Measurements from ENCODE around the gene EHD4.
A peak's percentile ranks its signal among the peaks of the same experiment; 100 is the strongest.

EHD4 gene

DNA sequence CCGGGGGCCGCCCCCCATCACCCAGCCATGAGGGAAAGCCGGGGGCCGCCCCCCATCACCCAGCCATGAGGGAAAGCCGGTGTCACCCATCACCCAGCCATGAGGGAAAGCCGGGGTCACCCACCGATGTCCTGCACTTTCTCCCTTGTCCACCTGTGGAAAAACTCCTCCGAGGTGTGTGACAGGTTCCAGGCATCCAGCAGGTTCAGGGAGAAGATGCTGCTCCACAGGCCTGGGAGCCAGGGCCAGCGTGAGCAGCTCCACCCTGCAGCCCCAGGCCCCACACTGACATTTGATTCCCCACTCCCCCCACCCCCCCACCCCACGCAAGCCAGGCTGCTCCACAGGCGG is 15.5 kb upstream of the EHD4 start:
- H3K4me3 Mint-ChIP-seq: no peak overlapping the region
- H3K4me1 Mint-ChIP-seq: no peaks in the 10 kb centered on the region
- no peak for DNase-seq (ENCODE audit: low spot score in 2 of 2)
- H3K27ac Mint-ChIP-seq: no peak overlapping the region
- ATAC-seq: no peak
- no peaks in the 10 kb centered on the region for H3K36me3 Mint-ChIP-seq
- H3K9me3 Mint-ChIP-seq: no peaks in the 10 kb centered on the region

DNA sequence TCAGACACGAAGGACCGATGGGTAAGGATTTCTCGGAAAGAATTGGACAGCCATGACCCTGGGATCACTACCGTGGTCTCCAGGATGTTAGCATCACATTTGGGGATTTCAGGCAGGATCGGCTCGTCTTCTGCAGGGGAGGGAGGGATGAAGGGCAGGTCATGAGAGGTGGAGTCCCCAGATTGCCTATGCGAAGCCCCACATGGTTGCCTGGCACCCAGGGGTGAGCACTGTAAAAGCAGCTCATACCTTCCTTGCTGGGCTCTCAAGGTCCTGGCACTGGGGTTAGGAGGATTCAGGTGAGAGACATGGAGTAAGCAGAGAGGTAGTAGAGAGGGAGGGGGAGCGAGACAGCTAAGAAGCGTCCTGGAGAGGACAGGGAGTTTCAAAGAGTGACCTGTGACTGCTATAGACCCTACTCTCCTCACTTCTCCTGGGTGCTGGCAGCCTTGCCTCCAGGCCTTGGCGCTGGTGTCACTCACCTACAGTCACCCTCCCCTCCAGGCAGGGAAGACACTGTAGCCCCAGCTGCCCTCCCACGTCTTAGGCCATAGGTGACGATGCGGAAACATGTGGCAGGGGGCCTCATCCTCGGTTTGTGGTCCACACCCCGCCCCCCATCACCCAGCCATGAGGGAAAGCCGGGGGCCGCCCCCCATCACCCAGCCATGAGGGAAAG is 15.0 kb upstream of the EHD4 start:
- H3K27ac Mint-ChIP-seq: peak overlapping the region; percentile 82
- H3K36me3 Mint-ChIP-seq: no peaks in the 10 kb centered on the region
- ATAC-seq: no peak
- DNase-seq (ENCODE audit: low spot score in 2 of 2): no peak
- no peaks in the 10 kb centered on the region for H3K9me3 Mint-ChIP-seq
- no peaks in the 10 kb centered on the region for H3K4me1 Mint-ChIP-seq
- no peak overlapping the region for H3K4me3 Mint-ChIP-seq

DNA sequence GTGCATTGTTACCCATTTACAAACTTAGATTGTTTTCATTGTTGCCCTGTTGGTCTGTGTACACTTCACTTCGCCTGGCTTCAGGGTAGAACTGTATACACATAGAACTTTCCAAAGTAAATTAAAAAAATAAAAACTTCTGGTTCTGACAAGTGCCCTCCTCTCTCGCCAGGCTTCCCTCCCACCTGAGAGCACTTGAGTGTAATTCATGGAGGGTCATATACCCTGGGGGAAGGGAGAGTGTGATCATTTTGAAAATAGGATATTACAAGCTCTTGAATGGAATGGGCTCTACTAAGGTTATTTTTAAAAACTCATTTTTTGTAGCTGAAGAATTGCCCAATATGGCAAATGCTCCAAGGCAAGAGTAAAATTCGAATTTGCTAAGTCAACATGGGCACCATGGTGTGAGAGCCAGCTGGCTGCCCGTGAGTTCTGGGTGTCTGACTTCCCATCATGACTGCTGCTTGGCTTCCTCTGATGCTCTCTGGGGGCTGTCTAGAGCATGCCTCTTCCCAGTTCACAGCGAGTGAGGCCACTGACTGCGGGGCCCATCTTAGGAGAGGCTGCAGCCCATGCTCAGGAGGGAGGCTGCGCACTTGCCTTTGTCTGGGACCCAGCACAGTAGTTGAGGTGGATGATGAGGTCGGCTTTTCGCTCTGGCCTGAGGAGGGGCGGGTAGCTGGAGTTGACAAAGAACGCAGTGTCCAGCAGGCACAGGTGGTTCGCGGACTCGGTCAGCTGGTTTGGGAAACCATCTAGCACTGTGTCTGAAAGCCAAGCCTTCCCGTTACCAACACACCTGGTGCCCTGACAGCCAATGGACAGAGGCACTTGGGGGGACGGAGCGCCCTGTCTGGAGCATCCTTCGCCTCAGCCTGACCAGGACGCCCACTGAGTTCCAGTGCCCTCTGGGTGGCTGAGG is 13.1 kb upstream of the EHD4 start:
- Mint-ChIP-seq H3K9me3 (no peaks in the 10 kb centered on the region), H3K36me3 (no peaks in the 10 kb centered on the region), H3K4me3 (no peak overlapping the region), H3K4me1 (peaks cover 11% of the 10 kb centered on the region), H3K27ac (no peak overlapping the region)
- DNase-seq (ENCODE audit: low spot score in 2 of 2) (no peak), ATAC-seq (no peak)

DNA sequence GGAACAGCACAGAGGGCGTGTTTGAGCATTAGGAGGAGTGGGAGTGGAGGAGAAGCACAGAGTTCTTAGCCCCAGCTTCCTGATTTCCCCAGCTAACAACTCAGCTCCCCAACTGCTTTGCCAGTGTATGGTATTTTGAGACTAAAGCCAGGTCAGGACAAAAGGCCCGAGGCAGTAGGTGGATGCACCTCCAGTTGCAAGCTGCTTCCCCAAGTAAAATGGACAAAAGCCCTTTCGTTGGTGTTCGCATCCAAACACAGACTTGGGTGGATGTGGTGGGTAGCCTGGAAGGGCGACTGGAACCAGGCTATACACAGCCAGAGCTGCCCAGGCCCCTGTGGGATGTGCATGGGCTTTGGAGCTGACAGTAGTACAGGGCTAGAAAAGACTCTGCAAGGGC is 12.3 kb upstream of the EHD4 start:
- DNase-seq (ENCODE audit: low spot score in 2 of 2) (no peak), ATAC-seq (no peak)
- no peak overlapping the region for H3K27ac Mint-ChIP-seq
- H3K4me1 Mint-ChIP-seq: peaks cover 13% of the 10 kb centered on the region
- H3K4me3 Mint-ChIP-seq: no peak overlapping the region
- H3K9me3 Mint-ChIP-seq: no peaks in the 10 kb centered on the region
- no peaks in the 10 kb centered on the region for H3K36me3 Mint-ChIP-seq

DNA sequence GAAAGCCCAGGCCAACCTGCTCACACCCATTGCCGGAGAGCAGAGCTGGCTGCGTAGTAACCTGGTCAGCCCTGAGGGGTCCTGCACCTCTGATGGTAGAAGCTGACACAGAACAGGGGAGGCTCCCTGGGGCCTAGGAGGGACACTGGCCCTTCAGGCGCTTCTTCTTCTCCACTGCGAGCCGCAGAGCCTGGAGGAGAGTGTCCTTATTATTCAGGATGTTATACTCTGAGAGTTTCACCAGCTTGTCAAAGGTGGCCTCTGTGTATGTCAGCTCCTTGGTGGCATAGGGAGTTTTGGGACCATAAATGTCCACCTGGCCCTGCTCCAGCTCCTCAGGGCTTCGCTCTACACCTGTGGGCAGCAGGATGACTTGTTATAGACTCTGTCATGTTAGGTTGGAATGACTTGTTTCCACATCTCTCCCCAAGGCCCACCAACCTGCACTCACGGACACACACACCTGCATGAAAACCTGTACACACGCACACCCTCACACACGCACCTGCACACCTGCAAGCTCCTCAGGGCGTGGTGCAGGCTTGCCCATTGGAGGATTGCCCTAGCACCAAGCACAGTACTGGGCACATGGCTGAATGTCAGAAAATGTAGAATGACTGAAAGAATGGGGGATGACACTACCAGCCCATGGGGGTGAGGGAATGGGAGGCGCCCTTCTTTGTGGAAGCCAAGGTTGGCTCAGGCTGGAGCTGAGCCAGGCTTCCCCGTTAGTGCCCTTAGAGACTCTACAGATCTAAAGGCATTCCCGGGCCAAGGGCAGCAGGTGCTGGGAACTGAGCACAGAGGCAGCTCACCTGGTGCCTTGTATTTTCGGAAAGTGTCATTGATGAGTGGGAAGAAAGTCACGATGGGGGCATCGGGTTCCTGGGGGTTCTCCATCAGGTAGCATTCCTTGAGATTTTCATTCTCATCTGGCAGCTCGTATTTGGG is 11.5 kb upstream of the EHD4 start:
- no peak overlapping the region for H3K4me3 Mint-ChIP-seq
- no peaks in the 10 kb centered on the region for H3K9me3 Mint-ChIP-seq
- H3K4me1 Mint-ChIP-seq: peaks cover 13% of the 10 kb centered on the region
- no peak for DNase-seq (ENCODE audit: low spot score in 2 of 2)
- no peak for ATAC-seq
- H3K36me3 Mint-ChIP-seq: no peaks in the 10 kb centered on the region
- no peak overlapping the region for H3K27ac Mint-ChIP-seq

DNA sequence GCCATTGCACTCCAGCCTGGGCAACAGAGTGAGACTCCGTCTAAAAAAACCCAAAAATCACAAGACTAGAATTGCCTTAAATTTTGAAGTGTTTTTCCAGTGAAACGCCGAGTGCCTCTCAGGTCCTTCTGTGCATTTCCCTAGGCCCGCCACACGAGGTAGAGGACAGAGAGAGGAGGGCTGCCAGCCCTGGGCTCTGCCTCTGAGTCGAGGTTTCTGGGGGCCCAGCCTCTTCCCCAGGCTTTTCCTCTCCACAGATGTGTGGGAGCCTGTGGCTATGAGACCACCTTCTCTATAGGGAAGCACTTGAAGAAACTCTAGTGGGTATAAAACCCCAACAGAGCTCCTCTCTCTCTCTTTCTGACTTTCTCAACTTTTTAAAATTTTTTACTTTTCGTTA is 10.9 kb upstream of the EHD4 start:
- DNase-seq (ENCODE audit: low spot score in 2 of 2) (no peak), ATAC-seq (no peak)
- peaks cover 13% of the 10 kb centered on the region for H3K4me1 Mint-ChIP-seq
- no peaks in the 10 kb centered on the region for H3K9me3 Mint-ChIP-seq
- H3K4me3 Mint-ChIP-seq: no peak overlapping the region
- H3K27ac Mint-ChIP-seq: no peak overlapping the region
- H3K36me3 Mint-ChIP-seq: no peaks in the 10 kb centered on the region

DNA sequence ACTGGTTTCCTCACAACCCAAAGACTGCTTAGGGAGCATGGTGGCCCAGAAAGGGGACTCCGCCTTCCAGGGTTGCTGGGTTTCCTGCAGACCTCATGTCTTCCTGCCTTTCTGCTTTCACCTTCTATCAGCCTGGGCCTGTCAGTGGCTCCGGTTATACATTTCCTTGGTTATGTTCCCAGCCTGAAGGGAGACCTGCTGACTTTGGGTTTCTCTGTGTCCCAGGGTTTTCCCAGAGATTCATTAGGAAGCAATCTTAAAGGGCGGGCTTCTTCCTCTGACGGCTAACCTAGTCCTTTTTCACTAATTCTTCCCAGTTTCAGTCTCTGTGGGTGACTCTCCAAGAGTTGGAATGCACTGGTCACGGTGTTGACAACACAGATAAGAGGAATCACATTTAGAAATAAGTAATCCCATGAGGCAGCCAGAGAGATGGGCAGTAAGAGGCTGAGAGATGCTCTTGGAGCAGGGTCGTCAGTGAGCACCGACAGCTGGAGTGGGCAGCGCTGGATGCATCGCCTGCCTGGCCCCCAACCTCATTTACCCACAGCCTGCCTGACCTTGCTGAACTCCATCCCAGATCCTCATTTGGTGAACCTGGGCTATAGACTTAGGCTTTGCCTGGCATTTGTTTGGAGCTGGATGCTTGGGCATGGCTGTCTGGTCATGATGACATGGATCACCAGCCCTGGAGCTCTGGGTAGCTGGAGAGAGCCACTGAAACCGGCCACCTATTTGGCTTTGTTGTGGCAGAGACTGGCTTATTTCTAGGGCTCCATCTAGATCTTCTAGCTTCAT is 10.0 kb upstream of the EHD4 start:
- DNase-seq (ENCODE audit: low spot score in 2 of 2): no peak
- Mint-ChIP-seq H3K27ac (no peak overlapping the region), H3K9me3 (no peaks in the 10 kb centered on the region), H3K4me1 (peaks cover 13% of the 10 kb centered on the region), H3K36me3 (no peaks in the 10 kb centered on the region), H3K4me3 (no peak overlapping the region)
- no peak for ATAC-seq

DNA sequence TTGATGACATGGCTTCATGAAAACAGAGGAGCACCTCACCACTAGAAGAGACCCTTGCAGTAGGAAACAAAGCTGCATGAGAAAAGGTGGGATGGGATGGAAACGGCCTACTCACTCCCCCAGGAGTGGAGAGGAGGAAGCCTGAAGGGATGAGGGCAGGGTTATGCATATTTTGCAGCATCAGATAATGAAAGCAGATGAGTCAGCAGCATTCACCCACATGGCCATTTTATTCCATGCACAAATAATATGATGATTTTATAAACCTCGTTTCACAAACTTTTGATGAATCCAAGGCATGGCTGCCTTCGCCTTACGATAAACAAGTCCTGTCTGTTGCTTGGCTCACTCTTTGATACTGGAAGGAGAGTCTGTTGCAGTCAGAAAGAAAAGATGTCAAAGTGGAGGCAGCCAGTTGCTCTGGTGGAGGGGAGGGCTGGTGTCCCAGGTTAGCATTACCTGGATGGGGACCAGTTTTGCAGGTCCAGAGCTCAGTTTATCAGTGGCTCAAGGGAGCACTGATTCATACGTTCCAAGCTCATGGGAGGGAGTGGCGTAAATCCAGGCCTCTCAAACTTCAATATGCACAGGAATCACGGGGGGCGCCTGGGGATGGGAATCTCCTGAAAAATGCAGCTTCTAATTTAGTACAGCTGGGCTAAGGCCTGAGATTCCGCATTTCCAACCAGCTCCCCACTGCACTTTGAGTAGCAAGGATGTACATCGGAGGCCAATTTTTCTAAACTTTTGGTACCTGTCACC is 9.2 kb upstream of the EHD4 start:
- H3K27ac Mint-ChIP-seq: peak overlapping the region; percentile 78
- DNase-seq (ENCODE audit: low spot score in 2 of 2): no peak
- H3K9me3 Mint-ChIP-seq: no peaks in the 10 kb centered on the region
- peak overlapping the region; percentile 13 for H3K4me3 Mint-ChIP-seq
- ATAC-seq: no peak
- H3K36me3 Mint-ChIP-seq: no peaks in the 10 kb centered on the region
- H3K4me1 Mint-ChIP-seq: peaks cover 13% of the 10 kb centered on the region

DNA sequence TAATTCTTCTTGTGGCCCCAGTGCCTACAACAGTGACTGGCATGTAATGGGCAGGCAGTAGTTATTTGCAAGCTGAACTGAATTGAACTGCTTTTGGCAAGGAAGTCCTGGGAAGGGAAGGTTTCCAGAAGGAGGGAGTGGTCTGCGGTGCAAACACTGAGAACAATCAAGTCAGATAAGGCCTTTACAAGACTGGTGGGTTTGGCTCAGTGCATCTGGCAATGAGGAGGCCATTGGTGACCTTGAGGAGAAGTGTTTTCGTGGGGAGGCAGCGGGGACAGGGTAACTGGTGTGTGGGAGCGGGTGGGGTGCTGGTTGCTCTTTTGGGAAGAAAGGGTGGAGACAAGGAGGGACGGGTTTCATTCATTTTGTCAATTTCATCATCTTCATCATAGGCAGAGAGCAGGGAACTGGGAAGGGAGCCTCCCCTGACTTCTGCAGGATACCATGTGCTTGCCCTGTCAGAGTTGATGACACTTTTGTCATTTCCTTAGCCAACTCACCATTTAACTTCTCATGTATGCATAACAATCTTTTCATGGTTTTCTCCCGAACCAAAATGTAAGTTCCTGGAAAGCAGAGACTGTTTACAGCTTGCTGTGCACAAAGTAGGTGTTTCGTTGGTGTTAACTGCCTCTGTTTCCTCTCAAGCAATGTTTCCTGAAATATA is 8.4 kb upstream of the EHD4 start:
- Mint-ChIP-seq H3K36me3 (no peaks in the 10 kb centered on the region), H3K9me3 (no peaks in the 10 kb centered on the region), H3K4me3 (peak overlapping the region; percentile 13), H3K4me1 (peaks cover 13% of the 10 kb centered on the region), H3K27ac (peak overlapping the region; percentile 78)
- DNase-seq (ENCODE audit: low spot score in 2 of 2) (no peak), ATAC-seq (no peak)

DNA sequence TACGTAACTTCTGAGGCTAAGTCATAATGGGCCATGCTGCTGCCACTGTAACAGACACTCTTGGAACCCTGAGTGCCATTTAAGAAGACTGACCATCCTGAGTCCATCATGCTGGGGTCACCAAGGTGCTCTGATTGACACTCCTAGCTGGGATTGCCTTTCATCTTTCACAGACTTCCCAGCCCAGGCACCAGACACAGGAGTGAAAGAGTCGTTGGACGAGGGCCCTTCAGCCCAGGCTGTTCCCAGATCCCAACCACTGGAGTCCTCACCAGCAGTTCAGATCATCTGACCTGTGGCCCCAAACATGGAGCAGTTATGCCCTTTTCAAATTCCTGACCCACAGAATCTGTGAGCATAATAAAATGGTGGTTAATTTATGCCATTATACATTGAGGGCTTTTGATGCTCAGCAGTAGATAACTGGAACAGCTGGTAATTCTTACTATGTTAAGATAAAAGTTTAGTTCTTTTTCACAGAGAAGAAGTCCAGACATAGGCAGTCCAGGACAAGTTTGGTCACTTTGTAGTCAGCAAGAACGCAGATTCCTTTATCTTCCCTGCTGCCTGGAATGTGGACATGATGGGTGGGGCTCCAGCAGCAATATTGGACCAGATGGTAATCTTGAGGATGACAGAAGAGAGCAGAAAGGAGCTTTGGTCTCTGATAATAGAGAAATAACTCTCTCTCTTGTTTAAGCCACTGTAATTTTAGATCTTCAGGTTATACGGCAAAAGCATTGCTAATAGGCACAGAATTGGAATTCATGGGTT is 7.3 kb upstream of the EHD4 start:
- Mint-ChIP-seq H3K4me1 (peaks cover 13% of the 10 kb centered on the region), H3K9me3 (no peaks in the 10 kb centered on the region), H3K36me3 (no peaks in the 10 kb centered on the region), H3K4me3 (no peak overlapping the region), H3K27ac (no peak overlapping the region)
- no peak for DNase-seq (ENCODE audit: low spot score in 2 of 2)
- ATAC-seq: no peak

DNA sequence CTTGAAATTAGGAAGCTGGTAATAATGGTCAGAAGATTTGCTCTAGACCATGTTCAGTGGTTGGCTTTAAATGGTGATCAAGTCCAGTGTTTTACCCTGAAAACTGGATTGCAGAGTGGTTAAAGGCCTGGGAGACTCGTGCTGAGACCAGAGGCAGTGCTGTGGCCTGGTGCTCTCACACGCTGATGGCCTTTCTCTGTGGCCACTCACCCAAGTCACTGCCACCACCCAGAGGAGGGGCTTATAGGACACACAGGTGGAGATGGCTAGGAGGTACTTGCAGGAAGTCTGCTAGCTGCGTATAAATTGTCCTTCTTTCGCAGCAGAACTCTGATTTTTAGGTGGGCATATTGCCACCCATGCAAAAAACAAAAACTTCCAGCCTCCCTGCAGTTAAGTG is 6.2 kb upstream of the EHD4 start:
- H3K4me1 Mint-ChIP-seq: peaks cover 20% of the 10 kb centered on the region
- ATAC-seq: no peak
- H3K9me3 Mint-ChIP-seq: no peaks in the 10 kb centered on the region
- no peak overlapping the region for H3K4me3 Mint-ChIP-seq
- no peaks in the 10 kb centered on the region for H3K36me3 Mint-ChIP-seq
- H3K27ac Mint-ChIP-seq: no peak overlapping the region
- no peak for DNase-seq (ENCODE audit: low spot score in 2 of 2)

DNA sequence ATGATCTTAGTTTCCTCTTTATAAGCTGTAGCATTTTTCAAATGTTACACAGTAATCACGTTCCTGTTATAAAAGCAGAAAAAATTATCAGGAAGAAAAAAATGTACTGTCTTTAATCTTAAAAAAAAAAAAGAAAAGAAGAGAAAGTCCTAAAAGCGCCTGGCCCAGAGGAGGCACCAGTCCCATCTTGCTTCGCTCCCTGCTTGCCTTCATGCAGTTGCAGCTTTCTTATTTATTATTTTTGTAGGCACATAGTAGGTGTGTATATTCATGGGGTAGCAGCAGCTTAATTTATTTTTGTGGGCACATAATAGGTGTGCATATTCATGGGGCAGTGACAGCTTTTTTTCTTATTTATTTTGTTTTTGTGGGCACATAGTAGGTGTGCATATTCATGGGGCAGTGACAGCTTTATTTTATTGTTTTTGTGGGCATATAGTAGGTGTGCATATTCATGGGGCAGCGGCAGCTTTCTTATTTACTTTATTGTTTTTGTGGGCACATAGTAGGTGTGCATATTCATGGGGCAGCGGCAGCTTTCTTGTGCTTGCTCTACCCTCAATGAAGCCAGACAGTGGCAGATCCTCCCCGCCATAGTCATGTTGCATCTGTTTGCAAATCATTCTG is 5.5 kb upstream of the EHD4 start:
- no peaks in the 10 kb centered on the region for H3K9me3 Mint-ChIP-seq
- no peak overlapping the region for H3K4me3 Mint-ChIP-seq
- DNase-seq (ENCODE audit: low spot score in 2 of 2): no peak
- peaks cover 26% of the 10 kb centered on the region for H3K4me1 Mint-ChIP-seq
- no peak for ATAC-seq
- H3K36me3 Mint-ChIP-seq: no peaks in the 10 kb centered on the region
- no peak overlapping the region for H3K27ac Mint-ChIP-seq

DNA sequence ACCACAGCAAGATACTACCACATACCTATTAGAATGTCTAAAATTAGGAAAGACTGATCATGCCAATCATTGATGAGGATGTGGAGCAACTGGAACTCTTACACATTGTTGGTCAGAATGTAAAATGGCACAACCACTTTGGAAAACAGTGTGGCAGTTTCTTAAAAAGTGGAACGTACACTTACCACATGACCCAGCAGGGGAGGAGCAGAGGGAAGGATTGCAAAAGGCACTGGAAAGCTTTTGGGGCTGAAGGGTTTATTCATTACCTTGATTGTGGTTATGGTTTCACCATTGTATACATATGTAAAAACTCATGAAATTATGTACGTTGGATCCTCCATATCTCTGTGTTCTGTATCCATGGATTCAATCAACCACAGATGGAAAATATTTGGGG is 3.3 kb upstream of the EHD4 start:
- H3K4me3 Mint-ChIP-seq: no peak overlapping the region

More for the DNA sequence above, 3.3 kb upstream of the EHD4 start:
- ATAC-seq (no peak), DNase-seq (ENCODE audit: low spot score in 2 of 2) (no peak)
- Mint-ChIP-seq H3K27ac (no peak overlapping the region), H3K9me3 (no peaks in the 10 kb centered on the region), H3K36me3 (peaks cover 20% of the 10 kb centered on the region), H3K4me1 (peaks cover 27% of the 10 kb centered on the region)

Measured in stimulated activated effector memory CD8-positive, alpha-beta T cell treated with anti-CD3 and anti-CD28 coated beads, Interleukin-12 subunit alpha, Interleukin-12 subunit beta, amount 100 ng/mL, for 72 hours (primary cell).